ENCODE results near the gene USHBP1. TPM values are rescaled to one million over a fixed set of nuclear protein-coding genes. Genes with fewer than 3 reads are reported as not detected.
"Not testable (repeated sequence)": the region's sequence is repeated elsewhere in the genome, so short reads cannot be mapped to it uniquely, and the experiment has no call there.

The USHBP1 gene
- total RNA-seq, 1 donor from 2014 or later = 0.28 TPM

DNA sequence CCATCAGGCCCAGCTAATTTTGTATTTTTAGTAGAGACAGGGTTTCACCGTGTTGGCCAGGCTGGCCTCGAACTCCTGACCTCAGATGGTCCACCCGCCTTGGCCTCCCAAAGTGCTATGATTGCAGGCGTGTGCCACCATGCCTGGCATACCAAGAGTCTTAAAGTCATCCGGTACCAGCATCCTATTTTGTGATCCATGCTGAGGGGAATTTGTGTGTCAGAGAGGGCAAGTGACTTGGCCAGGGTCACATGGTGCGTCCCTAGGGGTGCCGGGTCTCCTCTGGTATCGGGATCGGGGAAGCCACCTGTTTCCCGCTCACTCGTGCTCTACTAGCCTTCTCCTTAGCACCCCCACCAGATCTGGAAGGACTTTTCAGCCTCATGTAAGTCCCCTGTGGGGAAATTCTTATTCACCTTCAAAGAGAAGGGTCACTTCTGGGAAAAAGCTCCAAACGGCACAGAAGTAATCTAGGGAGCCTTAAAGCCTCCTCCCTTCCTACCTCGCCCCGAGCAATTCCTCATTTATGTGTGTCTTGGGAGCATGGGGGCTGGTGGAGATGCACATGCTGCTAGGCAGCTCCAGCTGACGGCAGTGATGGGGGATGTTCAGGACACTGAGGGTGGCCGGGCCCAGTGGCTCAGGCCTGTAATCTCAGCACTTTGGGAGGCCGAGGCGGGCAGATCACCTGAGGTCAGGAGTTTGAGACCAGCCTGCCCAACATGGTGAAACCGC lies 11.1 kb upstream of the USHBP1 start:
- H3K9me3 ChIP-seq (ENCODE audit: low read depth) = no peaks in the 10 kb centered on the region
- Mint-ChIP-seq H3K9me3 (no peaks in the 10 kb centered on the region), H3K4me3 (no peak overlapping the region), H3K36me3 (peaks cover 13% of the 10 kb centered on the region), H3K27ac (no peak overlapping the region), H3K27me3 (ENCODE audit: insufficient read depth, low read depth) (peaks cover 5% of the 10 kb centered on the region), H3K4me1 (no peaks in the 10 kb centered on the region)
- TF ChIP-seq, protein P1, sequence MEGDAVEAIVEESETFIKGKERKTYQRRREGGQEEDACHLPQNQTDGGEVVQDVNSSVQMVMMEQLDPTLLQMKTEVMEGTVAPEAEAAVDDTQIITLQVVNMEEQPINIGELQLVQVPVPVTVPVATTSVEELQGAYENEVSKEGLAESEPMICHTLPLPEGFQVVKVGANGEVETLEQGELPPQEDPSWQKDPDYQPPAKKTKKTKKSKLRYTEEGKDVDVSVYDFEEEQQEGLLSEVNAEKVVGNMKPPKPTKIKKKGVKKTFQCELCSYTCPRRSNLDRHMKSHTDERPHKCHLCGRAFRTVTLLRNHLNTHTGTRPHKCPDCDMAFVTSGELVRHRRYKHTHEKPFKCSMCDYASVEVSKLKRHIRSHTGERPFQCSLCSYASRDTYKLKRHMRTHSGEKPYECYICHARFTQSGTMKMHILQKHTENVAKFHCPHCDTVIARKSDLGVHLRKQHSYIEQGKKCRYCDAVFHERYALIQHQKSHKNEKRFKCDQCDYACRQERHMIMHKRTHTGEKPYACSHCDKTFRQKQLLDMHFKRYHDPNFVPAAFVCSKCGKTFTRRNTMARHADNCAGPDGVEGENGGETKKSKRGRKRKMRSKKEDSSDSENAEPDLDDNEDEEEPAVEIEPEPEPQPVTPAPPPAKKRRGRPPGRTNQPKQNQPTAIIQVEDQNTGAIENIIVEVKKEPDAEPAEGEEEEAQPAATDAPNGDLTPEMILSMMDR (IDR thresholded peaks at IDR 0.05) = no peak
- TF ChIP-seq EZH2 (IDR thresholded peaks at IDR 0.05) (no peak), EZH2phosphoT487 (IDR thresholded peaks at IDR 0.05) (no peak)
- H3K4me1 ChIP-seq = no peaks in the 10 kb centered on the region
- H3K27me3 ChIP-seq = no peaks in the 10 kb centered on the region
- H3K9ac ChIP-seq = no peak overlapping the region
- H3K4me3 ChIP-seq = no peak overlapping the region
- DNase-seq (ENCODE audit: low spot score) = no peak
- no peaks in the 10 kb centered on the region for H4K20me1 ChIP-seq (ENCODE audit: low read depth)
- H3K4me2 ChIP-seq = no peak overlapping the region
- peaks cover 12% of the 10 kb centered on the region for H3F3A ChIP-seq (ENCODE audit: low read depth)
- H3K36me3 ChIP-seq = no peaks in the 10 kb centered on the region
- no peaks in the 10 kb centered on the region for H3K79me2 ChIP-seq (ENCODE audit: low read depth)
- H2AFZ ChIP-seq (replicated peaks) = no peak overlapping the region
- H3K27ac ChIP-seq = no peak overlapping the region

DNA sequence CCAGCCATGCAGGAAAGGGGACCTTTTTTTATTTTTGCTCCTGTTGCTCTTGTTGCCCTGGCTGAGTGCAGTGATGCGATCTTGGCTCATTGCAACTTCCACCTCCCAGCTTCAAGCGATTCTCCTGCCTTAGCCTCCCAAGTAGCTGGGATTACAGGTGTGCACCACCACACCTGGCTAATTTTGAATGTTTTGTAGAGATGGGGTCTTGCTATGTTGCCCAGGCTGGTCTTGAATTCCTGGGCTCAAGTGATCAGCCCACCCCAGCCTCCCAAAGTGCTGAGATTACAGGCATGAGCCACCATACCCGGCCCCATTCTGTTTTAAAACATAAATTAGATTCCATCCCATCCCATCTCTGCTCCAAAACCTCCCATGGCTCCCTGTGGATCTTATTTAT lies 10.3 kb upstream of the USHBP1 start:
- DNase-seq (ENCODE audit: low spot score); H3F3A ChIP-seq (ENCODE audit: low read depth); H3K4me3 ChIP-seq; H3K27ac ChIP-seq; H3K36me3 ChIP-seq; H3K4me2 ChIP-seq; H3K9ac ChIP-seq; H3K4me1 ChIP-seq; H3K9me3 ChIP-seq (ENCODE audit: low read depth); H3K9me3 Mint-ChIP-seq; H2AFZ ChIP-seq (replicated peaks); H3K4me1 Mint-ChIP-seq; H3K27me3 ChIP-seq; H3K4me3 Mint-ChIP-seq; H3K27ac Mint-ChIP-seq; H3K27me3 Mint-ChIP-seq (ENCODE audit: insufficient read depth, low read depth); H4K20me1 ChIP-seq (ENCODE audit: low read depth); H3K79me2 ChIP-seq (ENCODE audit: low read depth): not testable (repeated sequence)
- H3K36me3 Mint-ChIP-seq = peaks cover 15% of the 10 kb centered on the region

DNA sequence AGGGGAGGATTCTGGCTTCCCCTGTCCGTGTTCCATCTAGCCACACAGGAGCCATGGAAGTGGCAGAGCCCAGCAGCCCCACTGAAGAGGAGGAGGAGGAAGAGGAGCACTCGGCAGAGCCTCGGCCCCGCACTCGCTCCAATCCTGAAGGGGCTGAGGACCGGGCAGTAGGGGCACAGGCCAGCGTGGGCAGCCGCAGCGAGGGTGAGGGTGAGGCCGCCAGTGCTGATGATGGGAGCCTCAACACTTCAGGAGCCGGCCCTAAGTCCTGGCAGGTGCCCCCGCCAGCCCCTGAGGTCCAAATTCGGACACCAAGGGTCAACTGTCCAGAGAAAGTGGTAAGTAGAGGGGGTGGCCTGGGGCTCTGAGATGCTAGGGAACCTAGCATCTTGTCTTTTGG lies 4.2 kb upstream of the USHBP1 start:
- Histone ChIP-seq H4K20me1 (ENCODE audit: low read depth) (no peaks in the 10 kb centered on the region), H3K9me3 (ENCODE audit: low read depth) (no peaks in the 10 kb centered on the region), H3F3A (ENCODE audit: low read depth) (peaks cover 23% of the 10 kb centered on the region), H3K4me2 (no peak overlapping the region), H3K9ac (no peak overlapping the region), H3K36me3 (no peaks in the 10 kb centered on the region), H3K79me2 (ENCODE audit: low read depth) (peaks cover 17% of the 10 kb centered on the region), H3K4me1 (peaks cover 5% of the 10 kb centered on the region), H2AFZ (replicated peaks) (no peak overlapping the region), H3K27ac (no peak overlapping the region), H3K27me3 (no peaks in the 10 kb centered on the region), H3K4me3 (no peak overlapping the region)
- Mint-ChIP-seq H3K4me3 (peak overlapping the region; percentile 86), H3K36me3 (peaks cover 8% of the 10 kb centered on the region), H3K27me3 (ENCODE audit: insufficient read depth, low read depth) (peaks cover 5% of the 10 kb centered on the region), H3K27ac (no peak overlapping the region), H3K4me1 (peaks cover 16% of the 10 kb centered on the region), H3K9me3 (no peaks in the 10 kb centered on the region)
- no peak for DNase-seq (ENCODE audit: low spot score)
- TF ChIP-seq EZH2 (IDR thresholded peaks at IDR 0.05) (no peak), EZH2phosphoT487 (IDR thresholded peaks at IDR 0.05) (no peak)
- TF ChIP-seq, protein P1 (IDR thresholded peaks at IDR 0.05) = no peak
